ENCODE measurements around the gene ACSM6. TPM values are rescaled to one million over a fixed set of nuclear protein-coding genes. Genes with fewer than 3 reads are reported as not detected.

ACSM6 gene
- polyA plus RNA-seq, 1 experiment, result not detected

DNA sequence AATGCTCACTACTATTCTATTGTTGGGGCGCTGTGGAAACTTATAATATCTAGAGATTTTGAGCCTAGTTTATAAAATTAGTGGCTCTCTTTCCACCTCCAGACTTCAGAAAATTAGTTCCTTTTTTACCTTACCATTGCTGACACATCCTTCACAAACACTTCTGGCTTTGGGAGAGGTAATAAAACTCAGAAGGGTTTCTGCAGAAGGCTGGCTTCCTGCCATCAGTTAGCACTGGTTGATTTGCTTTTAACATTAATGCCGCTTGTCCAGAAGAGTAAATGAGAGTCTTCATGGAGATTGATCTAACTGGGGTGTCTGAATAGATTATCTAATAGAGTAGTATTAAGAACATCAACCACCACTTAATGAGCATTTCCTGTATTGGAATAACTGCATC, 20.3 kb downstream of the ACSM6 start:
- no peaks in the 10 kb centered on the region for H3K9me3 ChIP-seq (ENCODE audit: control insufficient read depth, insufficient read depth, low read length)
- no peak for TF ChIP-seq CTCF (IDR thresholded peaks at IDR 0.05; ENCODE audit: low read depth, low read length)
- ChIA-PET POLR2A (no interaction called here), CTCF (interaction anchor here (1.2 to 1.4 kb wide), 2 partner anchors 30 to 149 kb away, joined by 3 to 4 read pairs; no protein-coding TSS in a partner anchor)
- H3K27ac ChIP-seq (ENCODE audit: low read depth, low read length), result no peak overlapping the region
- no peak for DNase-seq (ENCODE audit: low read depth, low spot score)
- no peaks in the 10 kb centered on the region for H3K27me3 ChIP-seq (ENCODE audit: control insufficient read depth, insufficient read depth, low read length)
- no peak overlapping the region for H3K4me3 ChIP-seq (ENCODE audit: low read depth, low read length)

- ChIA-PET CTCF (no interaction called here), POLR2A (no interaction called here)
- no peak for TF ChIP-seq CTCF (IDR thresholded peaks at IDR 0.05; ENCODE audit: low read depth, low read length)
- Histone ChIP-seq H3K4me3 (ENCODE audit: low read depth, low read length) (no peak overlapping the region), H3K9me3 (ENCODE audit: control insufficient read depth, insufficient read depth, low read length) (no peaks in the 10 kb centered on the region), H3K27ac (ENCODE audit: low read depth, low read length) (no peak overlapping the region), H3K27me3 (ENCODE audit: control insufficient read depth, insufficient read depth, low read length) (no peaks in the 10 kb centered on the region)
- no peak for DNase-seq (ENCODE audit: low read depth, low spot score)
These were observed 20.8 kb downstream of the ACSM6 start for GRCh38 chr10:95214793-95215192.

- no peaks in the 10 kb centered on the region for H3K27me3 ChIP-seq (ENCODE audit: control insufficient read depth, insufficient read depth, low read length)
- H3K9me3 ChIP-seq (ENCODE audit: control insufficient read depth, insufficient read depth, low read length), result no peaks in the 10 kb centered on the region
- H3K27ac ChIP-seq (ENCODE audit: low read depth, low read length), result no peak overlapping the region
- H3K4me3 ChIP-seq (ENCODE audit: low read depth, low read length), result no peak overlapping the region
- no peak for TF ChIP-seq CTCF (IDR thresholded peaks at IDR 0.05; ENCODE audit: low read depth, low read length)
- POLR2A ChIA-PET, result no interaction called here
- DNase-seq (ENCODE audit: low read depth, low spot score), result no peak
- CTCF ChIA-PET, result interaction anchor here (0.8 to 1.5 kb wide), 2 partner anchors 26 to 29 kb away, joined by 3 to 6 read pairs; no protein-coding TSS in a partner anchor
These were observed 23.4 kb downstream of the ACSM6 start for GRCh38 chr10:95217476-95217875.

- ChIA-PET CTCF (no interaction called here), POLR2A (no interaction called here)
- Histone ChIP-seq H3K27ac (ENCODE audit: low read depth, low read length) (no peak overlapping the region), H3K9me3 (ENCODE audit: control insufficient read depth, insufficient read depth, low read length) (no peaks in the 10 kb centered on the region), H3K4me3 (ENCODE audit: low read depth, low read length) (no peak overlapping the region), H3K27me3 (ENCODE audit: control insufficient read depth, insufficient read depth, low read length) (no peaks in the 10 kb centered on the region)
- no peak for DNase-seq (ENCODE audit: low read depth, low spot score)
- no peak for TF ChIP-seq CTCF (IDR thresholded peaks at IDR 0.05; ENCODE audit: low read depth, low read length)
These were observed 26.5 kb downstream of the ACSM6 start for GRCh38 chr10:95220539-95220938.

DNA sequence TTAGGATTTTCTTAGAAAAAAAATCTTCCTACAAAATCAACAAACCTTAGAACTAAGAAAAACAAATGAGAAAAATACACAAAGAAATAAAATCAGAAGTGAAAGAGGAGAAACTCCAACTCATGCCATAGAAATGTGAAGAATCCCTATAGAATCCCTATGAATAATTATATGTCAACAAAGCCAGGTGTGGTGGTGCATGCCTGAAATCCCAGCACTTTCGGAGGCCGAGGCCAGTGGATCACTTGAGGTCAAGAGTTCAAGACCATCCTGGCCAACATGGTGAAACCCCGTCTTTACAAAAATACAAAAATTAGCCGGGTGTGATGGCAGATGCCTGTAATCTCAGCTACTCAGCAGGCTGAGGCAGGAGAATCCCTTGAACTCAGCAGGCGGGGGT, 27.1 kb downstream of the ACSM6 start:
- TF ChIP-seq CTCF (IDR thresholded peaks at IDR 0.05; ENCODE audit: low read depth, low read length), result no peak
- no peak for DNase-seq (ENCODE audit: low read depth, low spot score)
- ChIA-PET CTCF (interaction anchor here (0.6 to 0.7 kb wide), 2 partner anchors 26 to 139 kb away, joined by 3 read pairs; no protein-coding TSS in a partner anchor), POLR2A (no interaction called here)
- H3K27ac ChIP-seq (ENCODE audit: low read depth, low read length), result no peak overlapping the region
- H3K27me3 ChIP-seq (ENCODE audit: control insufficient read depth, insufficient read depth, low read length), result no peaks in the 10 kb centered on the region
- H3K4me3 ChIP-seq (ENCODE audit: low read depth, low read length), result no peak overlapping the region
- no peaks in the 10 kb centered on the region for H3K9me3 ChIP-seq (ENCODE audit: control insufficient read depth, insufficient read depth, low read length)
